Caco-2 (cell line): ENCODE data around the gene TATDN2. TPM values are rescaled to one million over a fixed set of nuclear protein-coding genes. Genes with fewer than 3 reads are reported as not detected.

Experiments
- BruUV-seq: library from RNA; stranded (reverse); fragments of 400-500 nt; replicated peaks from 2 replicates; lab custom pipeline; 2021; lab: Mats Ljungman, UMichigan
- CTCF ChIA-PET: fragments of 300-600 bp; sonication (Branson Sonifier 250); formaldehyde crosslinking; loops from one replicate; lab custom pipeline; 2022; ENCODE audit warnings: antibody characterized with exemption; lab: Charles Lee
- POLR2A ChIA-PET: fragments of 300-600 bp; sonication (Branson Sonifier 250); formaldehyde crosslinking; loops from one replicate; lab custom pipeline; 2022; ENCODE audit warnings: antibody characterized with exemption; lab: Charles Lee
- DNase-seq, 2 experiments: peaks; one replicate each; pipeline versions ENCODE4 v3.0.0 to v3.0.0-alpha.2; 2020 to 2022
- H3K27me3 ChIP-seq: replicated peaks from 2 replicates; pipeline ENCODE4 v1.6.0; 2011; ENCODE audit warnings: low read length; ENCODE audit not compliant: control insufficient read depth, insufficient read depth
- H3K36me3 ChIP-seq: 2 replicates; pipeline ENCODE4 v1.5.1; 2011; ENCODE audit warnings: low read length; ENCODE audit not compliant: control insufficient read depth, insufficient read depth
- H3K4me1 ChIP-seq: fragments of 250-450 bp; sonication (Bioruptor Pico); 2 replicates; pipeline ENCODE4 v1.5.1; 2020; ENCODE audit warnings: mild to moderate bottlenecking
- H3K4me3 ChIP-seq: 2 replicates; pipeline ENCODE4 v1.5.1; 2011; ENCODE audit warnings: low read depth, mild to moderate bottlenecking, control low read depth, low read length
- H3K9me3 ChIP-seq: fragments of 250-450 bp; sonication (Bioruptor Pico); 2 replicates; pipeline ENCODE4 v1.5.1; 2020; ENCODE audit warnings: mild to moderate bottlenecking, moderate library complexity
- H3K27ac Mint-ChIP-seq: one replicate; pipeline ENCODE4 v1.8.0; 2022; ENCODE audit warnings: mixed read lengths; ENCODE audit not compliant: unreplicated experiment
- H3K27me3 Mint-ChIP-seq: one replicate; pipeline ENCODE4 v1.8.0; 2022; ENCODE audit warnings: mixed read lengths; ENCODE audit not compliant: insufficient read depth, unreplicated experiment
- H3K36me3 Mint-ChIP-seq: one replicate; pipeline ENCODE4 v1.8.0; 2022; ENCODE audit warnings: mild to moderate bottlenecking, mixed read lengths; ENCODE audit not compliant: insufficient read depth, unreplicated experiment
- H3K4me1 Mint-ChIP-seq: one replicate; pipeline ENCODE4 v1.8.0; 2022; ENCODE audit warnings: low read depth, mixed read lengths; ENCODE audit not compliant: unreplicated experiment
- H3K4me3 Mint-ChIP-seq: one replicate; pipeline ENCODE4 v1.8.0; 2022; ENCODE audit warnings: mild to moderate bottlenecking, moderate library complexity, mixed read lengths; ENCODE audit not compliant: unreplicated experiment
- H3K9me3 Mint-ChIP-seq: one replicate; pipeline ENCODE4 v1.8.0; 2022; ENCODE audit warnings: mixed read lengths; ENCODE audit not compliant: unreplicated experiment
- CTCF ChIP-seq, 2 experiments: fragments of 200-600 bp in 1 of 2; IDR thresholded peaks; 1 replicate in 1 of 2; 2 replicates in 1 of 2; pipeline versions ENCODE4 v1.5.1 to v1.8.0; 2011 to 2022; ENCODE audit warnings: antibody characterized with exemption in 1 of 2, control low read depth in 1 of 2, inconsistent platforms in 1 of 2, low read depth in 1 of 2, low read length in 1 of 2, mild to moderate bottlenecking in 1 of 2, moderate library complexity in 1 of 2; ENCODE audit not compliant: insufficient read depth in 1 of 2, severe bottlenecking in 1 of 2, unreplicated experiment in 1 of 2
- intact Hi-C: fragments of 100-400 bp; cut with micrococcal nuclease; formaldehyde crosslinking; loops from one replicate; pipeline ENCODE4 v1.10.0; 2022; ENCODE audit not compliant: unreplicated experiment
- total RNA-seq: library from RNA; stranded (reverse); gene quantifications from 2 replicates; pipeline ENCODE4 v1.2.3, GENCODE V29; 2022

Gene TATDN2
- total RNA-seq, 1 experiment from 2014 or later: 32.1 TPM

- H3K4me3 ChIP-seq: no peak overlapping the region
- H3K4me1 ChIP-seq: peaks cover 22% of the 10 kb centered on the region
- TF ChIP-seq CTCF (IDR thresholded peaks at IDR 0.05; ENCODE audit: insufficient read depth in 1 of 2, low read depth in 1 of 2, low read length in 1 of 2, severe bottlenecking in 1 of 2, unreplicated experiment in 1 of 2): no peak
- peak; percentile 29 to 51 for DNase-seq
- H3K9me3 Mint-ChIP-seq: no peaks in the 10 kb centered on the region
- no TSS peak for BruUV-seq
- no peaks in the 10 kb centered on the region for H3K27me3 Mint-ChIP-seq
- H3K4me3 Mint-ChIP-seq: no peak overlapping the region
- POLR2A ChIA-PET: no interaction called here
- peaks cover 7% of the 10 kb centered on the region for H3K36me3 ChIP-seq
- H3K36me3 Mint-ChIP-seq: peaks cover 72% of the 10 kb centered on the region
- no peaks in the 10 kb centered on the region for H3K27me3 ChIP-seq
- no peaks in the 10 kb centered on the region for H3K4me1 Mint-ChIP-seq
- intact Hi-C loops: no loop called here
- CTCF ChIA-PET: no interaction called here
- no peak overlapping the region for H3K27ac Mint-ChIP-seq
- H3K9me3 ChIP-seq: no peaks in the 10 kb centered on the region
Observed at GRCh38 chr3:10317311-10317960, 69.2 kb downstream of the TATDN2 start.

GRCh38 chr3:10317961-10318350, 69.7 kb downstream of the TATDN2 start:
- Mint-ChIP-seq H3K4me3 (peak overlapping the region; percentile 48), H3K9me3 (no peaks in the 10 kb centered on the region), H3K4me1 (no peaks in the 10 kb centered on the region), H3K36me3 (peaks cover 66% of the 10 kb centered on the region), H3K27ac (no peak overlapping the region), H3K27me3 (no peaks in the 10 kb centered on the region)
- TF ChIP-seq CTCF (IDR thresholded peaks at IDR 0.05; ENCODE audit: insufficient read depth in 1 of 2, low read depth in 1 of 2, low read length in 1 of 2, severe bottlenecking in 1 of 2, unreplicated experiment in 1 of 2): no peak
- BruUV-seq: no TSS peak
- intact Hi-C loops: no loop called here
- ChIA-PET CTCF (no interaction called here), POLR2A (no interaction called here)
- H3K4me3 ChIP-seq: no peak overlapping the region
- no peak for DNase-seq
- H3K4me1 ChIP-seq: peaks cover 22% of the 10 kb centered on the region
- no peaks in the 10 kb centered on the region for H3K9me3 ChIP-seq
- H3K36me3 ChIP-seq: peaks cover 7% of the 10 kb centered on the region
- no peaks in the 10 kb centered on the region for H3K27me3 ChIP-seq

- Histone ChIP-seq H3K36me3 (peaks cover 5% of the 10 kb centered on the region), H3K4me3 (peak overlapping the region; percentile 73; the same call in 1 of the 2 replicates), H3K9me3 (no peaks in the 10 kb centered on the region), H3K27me3 (no peaks in the 10 kb centered on the region), H3K4me1 (peaks cover 22% of the 10 kb centered on the region)
- no peak for TF ChIP-seq CTCF (IDR thresholded peaks at IDR 0.05; ENCODE audit: insufficient read depth in 1 of 2, low read depth in 1 of 2, low read length in 1 of 2, severe bottlenecking in 1 of 2, unreplicated experiment in 1 of 2)
- intact Hi-C loops: no loop called here
- Mint-ChIP-seq H3K36me3 (peaks cover 54% of the 10 kb centered on the region), H3K4me3 (peak overlapping the region; percentile 82), H3K27ac (peak overlapping the region; percentile 90), H3K27me3 (no peaks in the 10 kb centered on the region), H3K9me3 (no peaks in the 10 kb centered on the region), H3K4me1 (no peaks in the 10 kb centered on the region)
- no TSS peak for BruUV-seq
- ChIA-PET CTCF (no interaction called here), POLR2A (no interaction called here)
- no peak for DNase-seq
Observed at GRCh38 chr3:10319251-10319650, 71.0 kb downstream of the TATDN2 start.
